Testis (tissue), 2 donors: ENCODE data around the gene SLC28A2.

Source experiments
- POLR2A ChIP-seq: fragments of 450-650 bp; IDR thresholded peaks from one replicate; pipeline ENCODE4 v1.6.1; 2017; ENCODE audit warnings: antibody characterized with exemption, mild to moderate bottlenecking, moderate library complexity
- TF ChIP-seq, protein P1 (sequence below), 3 experiments: fragments of 450-650 bp in 2 of 3; fragments of 200-600 bp in 1 of 3; sonication (generic) in 1 of 3; IDR thresholded peaks; one replicate each; pipeline ENCODE4 v1.5.1; 2016 to 2019; ENCODE audit warnings: antibody characterized with exemption in 3 of 3, mild to moderate bottlenecking in 2 of 3, moderate library complexity in 1 of 3

DNA sequence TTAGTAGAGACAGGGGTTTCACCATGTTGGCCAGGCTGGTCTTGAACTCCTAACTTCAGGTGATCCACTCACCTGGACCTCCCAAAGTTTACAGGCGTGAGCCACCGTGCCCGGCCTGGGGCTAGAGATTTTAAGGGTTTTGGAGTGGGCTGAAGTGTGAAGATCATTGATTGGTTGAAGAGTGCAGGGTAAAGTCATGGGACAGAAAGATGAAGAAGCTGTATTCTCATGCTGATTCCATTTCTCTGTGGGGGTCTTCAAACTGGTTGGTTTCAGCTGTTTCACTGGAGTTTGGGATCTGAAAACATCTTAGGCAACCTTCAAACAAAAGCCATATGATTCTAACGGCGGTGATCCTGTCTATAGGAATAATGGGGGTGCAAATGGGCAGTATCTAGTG lies 74.2 kb downstream of the SLC28A2 start:
- no peak for TF ChIP-seq POLR2A
- TF ChIP-seq, protein P1, sequence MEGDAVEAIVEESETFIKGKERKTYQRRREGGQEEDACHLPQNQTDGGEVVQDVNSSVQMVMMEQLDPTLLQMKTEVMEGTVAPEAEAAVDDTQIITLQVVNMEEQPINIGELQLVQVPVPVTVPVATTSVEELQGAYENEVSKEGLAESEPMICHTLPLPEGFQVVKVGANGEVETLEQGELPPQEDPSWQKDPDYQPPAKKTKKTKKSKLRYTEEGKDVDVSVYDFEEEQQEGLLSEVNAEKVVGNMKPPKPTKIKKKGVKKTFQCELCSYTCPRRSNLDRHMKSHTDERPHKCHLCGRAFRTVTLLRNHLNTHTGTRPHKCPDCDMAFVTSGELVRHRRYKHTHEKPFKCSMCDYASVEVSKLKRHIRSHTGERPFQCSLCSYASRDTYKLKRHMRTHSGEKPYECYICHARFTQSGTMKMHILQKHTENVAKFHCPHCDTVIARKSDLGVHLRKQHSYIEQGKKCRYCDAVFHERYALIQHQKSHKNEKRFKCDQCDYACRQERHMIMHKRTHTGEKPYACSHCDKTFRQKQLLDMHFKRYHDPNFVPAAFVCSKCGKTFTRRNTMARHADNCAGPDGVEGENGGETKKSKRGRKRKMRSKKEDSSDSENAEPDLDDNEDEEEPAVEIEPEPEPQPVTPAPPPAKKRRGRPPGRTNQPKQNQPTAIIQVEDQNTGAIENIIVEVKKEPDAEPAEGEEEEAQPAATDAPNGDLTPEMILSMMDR (IDR thresholded peaks at IDR 0.05) = no peak
